Measurements from ENCODE around the gene CATSPERZ.

The CATSPERZ gene

DNA sequence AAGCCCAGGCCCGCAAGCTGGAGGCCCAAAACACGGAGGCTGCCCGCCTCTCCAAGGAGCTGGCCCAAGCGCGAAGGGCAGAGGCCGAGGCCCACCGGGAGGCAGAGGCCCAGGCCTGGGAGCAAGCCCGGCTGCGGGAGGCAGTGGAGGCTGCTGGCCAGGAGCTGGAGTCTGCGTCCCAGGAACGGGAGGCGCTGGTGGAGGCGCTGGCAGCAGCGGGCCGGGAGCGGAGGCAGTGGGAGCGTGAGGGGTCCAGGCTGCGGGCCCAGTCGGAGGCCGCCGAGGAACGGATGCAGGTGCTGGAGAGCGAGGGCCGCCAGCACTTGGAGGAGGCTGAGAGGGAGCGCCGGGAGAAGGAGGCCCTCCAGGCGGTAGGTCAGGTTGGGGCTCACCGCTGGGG lies 44.6 kb downstream of the CATSPERZ start:
- TF ChIP-seq, protein P1, sequence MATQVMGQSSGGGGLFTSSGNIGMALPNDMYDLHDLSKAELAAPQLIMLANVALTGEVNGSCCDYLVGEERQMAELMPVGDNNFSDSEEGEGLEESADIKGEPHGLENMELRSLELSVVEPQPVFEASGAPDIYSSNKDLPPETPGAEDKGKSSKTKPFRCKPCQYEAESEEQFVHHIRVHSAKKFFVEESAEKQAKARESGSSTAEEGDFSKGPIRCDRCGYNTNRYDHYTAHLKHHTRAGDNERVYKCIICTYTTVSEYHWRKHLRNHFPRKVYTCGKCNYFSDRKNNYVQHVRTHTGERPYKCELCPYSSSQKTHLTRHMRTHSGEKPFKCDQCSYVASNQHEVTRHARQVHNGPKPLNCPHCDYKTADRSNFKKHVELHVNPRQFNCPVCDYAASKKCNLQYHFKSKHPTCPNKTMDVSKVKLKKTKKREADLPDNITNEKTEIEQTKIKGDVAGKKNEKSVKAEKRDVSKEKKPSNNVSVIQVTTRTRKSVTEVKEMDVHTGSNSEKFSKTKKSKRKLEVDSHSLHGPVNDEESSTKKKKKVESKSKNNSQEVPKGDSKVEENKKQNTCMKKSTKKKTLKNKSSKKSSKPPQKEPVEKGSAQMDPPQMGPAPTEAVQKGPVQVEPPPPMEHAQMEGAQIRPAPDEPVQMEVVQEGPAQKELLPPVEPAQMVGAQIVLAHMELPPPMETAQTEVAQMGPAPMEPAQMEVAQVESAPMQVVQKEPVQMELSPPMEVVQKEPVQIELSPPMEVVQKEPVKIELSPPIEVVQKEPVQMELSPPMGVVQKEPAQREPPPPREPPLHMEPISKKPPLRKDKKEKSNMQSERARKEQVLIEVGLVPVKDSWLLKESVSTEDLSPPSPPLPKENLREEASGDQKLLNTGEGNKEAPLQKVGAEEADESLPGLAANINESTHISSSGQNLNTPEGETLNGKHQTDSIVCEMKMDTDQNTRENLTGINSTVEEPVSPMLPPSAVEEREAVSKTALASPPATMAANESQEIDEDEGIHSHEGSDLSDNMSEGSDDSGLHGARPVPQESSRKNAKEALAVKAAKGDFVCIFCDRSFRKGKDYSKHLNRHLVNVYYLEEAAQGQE (IDR thresholded peaks at IDR 0.05; ENCODE audit: insufficient replicate concordance, low read depth): no peak
- TF ChIP-seq, protein P2, sequence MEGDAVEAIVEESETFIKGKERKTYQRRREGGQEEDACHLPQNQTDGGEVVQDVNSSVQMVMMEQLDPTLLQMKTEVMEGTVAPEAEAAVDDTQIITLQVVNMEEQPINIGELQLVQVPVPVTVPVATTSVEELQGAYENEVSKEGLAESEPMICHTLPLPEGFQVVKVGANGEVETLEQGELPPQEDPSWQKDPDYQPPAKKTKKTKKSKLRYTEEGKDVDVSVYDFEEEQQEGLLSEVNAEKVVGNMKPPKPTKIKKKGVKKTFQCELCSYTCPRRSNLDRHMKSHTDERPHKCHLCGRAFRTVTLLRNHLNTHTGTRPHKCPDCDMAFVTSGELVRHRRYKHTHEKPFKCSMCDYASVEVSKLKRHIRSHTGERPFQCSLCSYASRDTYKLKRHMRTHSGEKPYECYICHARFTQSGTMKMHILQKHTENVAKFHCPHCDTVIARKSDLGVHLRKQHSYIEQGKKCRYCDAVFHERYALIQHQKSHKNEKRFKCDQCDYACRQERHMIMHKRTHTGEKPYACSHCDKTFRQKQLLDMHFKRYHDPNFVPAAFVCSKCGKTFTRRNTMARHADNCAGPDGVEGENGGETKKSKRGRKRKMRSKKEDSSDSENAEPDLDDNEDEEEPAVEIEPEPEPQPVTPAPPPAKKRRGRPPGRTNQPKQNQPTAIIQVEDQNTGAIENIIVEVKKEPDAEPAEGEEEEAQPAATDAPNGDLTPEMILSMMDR (IDR thresholded peaks at IDR 0.05; ENCODE audit: insufficient read depth, low read length): no peak
- TF ChIP-seq SPI1 (IDR thresholded peaks at IDR 0.05; ENCODE audit: borderline replicate concordance, low read depth): no peak
- no peak for TF ChIP-seq GABPA (IDR thresholded peaks at IDR 0.05; ENCODE audit: low read depth)
- TF ChIP-seq POLR2AphosphoS5 (IDR thresholded peaks at IDR 0.05; ENCODE audit: low read depth): no peak
- Histone ChIP-seq H3K4me3 (replicated peaks; ENCODE audit: insufficient read depth, low read length) (no peak overlapping the region), H3K27ac (replicated peaks) (no peak overlapping the region), H3K27me3 (ENCODE audit: insufficient read depth, poor library complexity, severe bottlenecking) (no peaks in the 10 kb centered on the region)
- no peak for DNase-seq (ENCODE audit: low read depth in 1 of 2, low spot score in 1 of 2)

DNA sequence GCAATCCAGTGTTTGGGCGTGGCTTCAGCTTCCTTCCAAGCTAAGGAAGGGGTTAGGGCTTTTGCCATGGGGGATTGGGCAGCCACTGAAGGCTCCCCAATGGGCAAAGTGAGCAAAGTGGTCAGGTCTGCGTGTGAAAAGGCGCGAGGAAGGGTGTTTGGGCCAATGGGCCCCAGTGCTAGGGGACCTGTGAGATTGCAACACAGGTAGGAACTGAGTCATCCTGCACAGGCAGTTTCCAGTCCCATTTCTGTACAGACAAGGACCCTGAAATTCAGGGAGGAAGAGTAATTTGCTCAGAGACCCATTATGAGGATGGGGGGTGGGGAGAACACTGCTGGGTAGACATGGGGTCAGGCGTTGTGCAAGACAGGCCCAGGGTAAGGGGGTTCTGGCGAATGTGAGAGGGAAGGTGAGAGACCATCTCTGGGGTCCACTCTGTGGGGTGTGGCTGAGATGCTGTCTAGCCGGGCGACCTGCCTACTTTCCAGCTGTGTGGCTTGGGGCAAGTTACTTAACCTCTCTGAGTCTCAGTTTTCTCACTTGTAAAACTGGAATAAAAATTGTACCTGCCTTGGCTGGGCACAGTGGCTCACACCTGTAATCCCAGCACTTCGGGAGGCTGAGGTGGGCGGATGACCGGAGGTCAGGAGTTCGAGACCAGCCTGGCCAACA lies 47.2 kb downstream of the CATSPERZ start:
- peak; percentile 70 to 84 for DNase-seq (ENCODE audit: low read depth in 1 of 2, low spot score in 1 of 2)
- H3K27ac ChIP-seq (replicated peaks): peak overlapping the region; percentile 63
- H3K27me3 ChIP-seq (ENCODE audit: insufficient read depth, poor library complexity, severe bottlenecking): no peaks in the 10 kb centered on the region
- no peak for TF ChIP-seq GABPA (IDR thresholded peaks at IDR 0.05; ENCODE audit: low read depth)
- TF ChIP-seq, protein P2 (IDR thresholded peaks at IDR 0.05; ENCODE audit: insufficient read depth, low read length): no peak
- TF ChIP-seq, protein P1 (IDR thresholded peaks at IDR 0.05; ENCODE audit: insufficient replicate concordance, low read depth): no peak
- TF ChIP-seq POLR2AphosphoS5 (IDR thresholded peaks at IDR 0.05; ENCODE audit: low read depth): no peak
- TF ChIP-seq SPI1 (IDR thresholded peaks at IDR 0.05; ENCODE audit: borderline replicate concordance, low read depth): no peak
- H3K4me3 ChIP-seq (replicated peaks; ENCODE audit: insufficient read depth, low read length): no peak overlapping the region

DNA sequence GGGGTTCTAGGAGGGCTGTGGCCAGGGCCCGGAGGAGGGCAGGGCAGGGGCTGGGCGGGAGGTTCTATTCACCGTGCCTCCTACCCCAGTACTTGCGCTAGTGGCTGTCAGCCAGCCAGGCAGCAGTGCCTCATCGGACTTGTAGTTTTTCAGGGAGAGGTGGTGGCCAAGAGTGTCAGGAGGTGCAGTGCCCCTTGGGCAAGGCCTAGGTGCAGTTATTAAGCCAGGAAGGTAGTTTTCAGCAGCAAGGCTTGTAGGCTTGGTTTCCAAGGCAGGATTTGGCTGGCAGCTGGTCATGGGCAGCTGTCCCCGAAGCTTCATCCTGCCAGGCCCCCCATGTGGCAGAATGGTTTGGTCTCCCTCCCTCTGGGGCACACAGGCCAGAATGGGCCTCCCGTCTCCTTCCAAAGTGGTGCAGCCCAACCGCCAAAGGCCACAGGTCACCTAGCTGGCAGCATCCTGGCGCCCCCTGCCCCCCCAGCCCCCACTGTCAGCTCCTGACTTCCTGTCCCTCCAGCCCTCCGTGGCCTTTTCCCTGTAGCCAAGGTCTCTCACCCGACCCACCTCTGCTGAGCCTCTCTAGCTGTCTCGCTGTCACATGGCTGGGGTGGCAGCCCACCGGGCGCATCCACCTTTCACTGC lies 48.3 kb downstream of the CATSPERZ start:
- DNase-seq (ENCODE audit: low read depth in 1 of 2, low spot score in 1 of 2): no peak
- no peak for TF ChIP-seq SPI1 (IDR thresholded peaks at IDR 0.05; ENCODE audit: borderline replicate concordance, low read depth)
- TF ChIP-seq, protein P1 (IDR thresholded peaks at IDR 0.05; ENCODE audit: insufficient replicate concordance, low read depth): no peak
- TF ChIP-seq POLR2AphosphoS5 (IDR thresholded peaks at IDR 0.05; ENCODE audit: low read depth): no peak
- TF ChIP-seq, protein P2 (IDR thresholded peaks at IDR 0.05; ENCODE audit: insufficient read depth, low read length): no peak
- no peak for TF ChIP-seq GABPA (IDR thresholded peaks at IDR 0.05; ENCODE audit: low read depth)
- Histone ChIP-seq H3K27ac (replicated peaks) (no peak overlapping the region), H3K27me3 (ENCODE audit: insufficient read depth, poor library complexity, severe bottlenecking) (no peaks in the 10 kb centered on the region), H3K4me3 (replicated peaks; ENCODE audit: insufficient read depth, low read length) (no peak overlapping the region)

Data from HL-60 (cell line).